Measurements from ENCODE around the gene IRAK3. TPM values are rescaled to one million over a fixed set of nuclear protein-coding genes. Genes with fewer than 3 reads are reported as not detected.

Gene IRAK3
- total RNA-seq, 1 experiment from 2014 or later: 2.4 TPM

DNA sequence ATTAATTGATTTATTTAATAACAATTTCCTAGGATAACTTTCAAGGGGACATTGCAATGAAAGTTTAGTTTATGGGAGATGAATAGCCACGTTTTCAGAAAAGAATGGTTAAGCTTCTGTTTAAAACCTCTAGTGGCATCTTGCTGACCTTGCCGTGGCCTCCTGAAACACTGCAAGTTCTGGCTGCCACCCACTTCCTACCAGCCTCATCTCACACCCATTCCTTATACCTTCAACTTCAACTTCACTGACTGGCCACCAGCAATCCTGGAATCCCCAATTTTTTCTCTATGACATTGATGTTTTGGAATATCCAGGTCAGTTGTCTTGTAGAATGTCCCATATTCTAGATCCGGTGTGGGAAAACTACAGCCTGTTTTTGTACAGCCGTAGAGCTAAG is 108.1 kb downstream of the IRAK3 start:
- POLR2A ChIA-PET: no interaction called here
- CTCF ChIA-PET: no interaction called here
- Histone ChIP-seq H3K4me3 (ENCODE audit: low read depth in 2 of 2, low read length in 2 of 2) (no peak overlapping the region), H3K27me3 (ENCODE audit: control insufficient read depth, insufficient read depth, low read length) (peaks cover 7% of the 10 kb centered on the region; the same call in 1 of the 2 replicates), H3K36me3 (ENCODE audit: control insufficient read depth, insufficient read depth, low read length) (no peaks in the 10 kb centered on the region), H3K9me3 (ENCODE audit: control insufficient read depth, insufficient read depth, low read depth, low read length) (no peaks in the 10 kb centered on the region), H3K27ac (ENCODE audit: low read length) (no peak overlapping the region), H3K4me1 (ENCODE audit: control insufficient read depth, insufficient read depth, low read length) (no peaks in the 10 kb centered on the region)
- intact Hi-C loops (cut with micrococcal nuclease; ENCODE audit: unreplicated experiment): no loop called here
- ATAC-seq: no peak
- no peak for DNase-seq (ENCODE audit: low read depth, low spot score)
- in situ Hi-C loops (cut with HindIII; ENCODE audit: low pct_unique_long_range_greater_than_20kb, low sequenced_read_pairs): no loop called here
- BruUV-seq (replicated peaks): no TSS peak
- TF ChIP-seq REST (IDR thresholded peaks at IDR 0.05; ENCODE audit: insufficient read depth in 1 of 2, low read depth in 2 of 2, low read length in 1 of 2) (no peak), CTCF (IDR thresholded peaks at IDR 0.05) (no peak), TCF7L2 (IDR thresholded peaks at IDR 0.05; ENCODE audit: low read depth, low read length) (no peak), SIN3A (IDR thresholded peaks at IDR 0.05; ENCODE audit: borderline replicate concordance, insufficient read depth, low read depth, low read length) (no peak), POLR2AphosphoS5 (IDR thresholded peaks at IDR 0.05; ENCODE audit: low read depth, low read length) (no peak)

- no TSS peak for BruUV-seq (replicated peaks)
- Histone ChIP-seq H3K27me3 (ENCODE audit: control insufficient read depth, insufficient read depth, low read length) (peaks cover 7% of the 10 kb centered on the region; the same call in 1 of the 2 replicates), H3K4me1 (ENCODE audit: control insufficient read depth, insufficient read depth, low read length) (no peaks in the 10 kb centered on the region), H3K4me3 (ENCODE audit: low read depth in 2 of 2, low read length in 2 of 2) (no peak overlapping the region), H3K9me3 (ENCODE audit: control insufficient read depth, insufficient read depth, low read depth, low read length) (no peaks in the 10 kb centered on the region), H3K27ac (ENCODE audit: low read length) (no peak overlapping the region), H3K36me3 (ENCODE audit: control insufficient read depth, insufficient read depth, low read length) (no peaks in the 10 kb centered on the region; the same call in 1 of the 2 replicates)
- POLR2A ChIA-PET: no interaction called here
- CTCF ChIA-PET: no interaction called here
- intact Hi-C loops (cut with micrococcal nuclease; ENCODE audit: unreplicated experiment) (no loop called here), in situ Hi-C loops (cut with HindIII; ENCODE audit: low pct_unique_long_range_greater_than_20kb, low sequenced_read_pairs) (no loop called here)
- DNase-seq (ENCODE audit: low read depth, low spot score): no peak
- ATAC-seq: no peak
- TF ChIP-seq POLR2AphosphoS5 (IDR thresholded peaks at IDR 0.05; ENCODE audit: low read depth, low read length) (no peak), CTCF (IDR thresholded peaks at IDR 0.05) (no peak), SIN3A (IDR thresholded peaks at IDR 0.05; ENCODE audit: borderline replicate concordance, insufficient read depth, low read depth, low read length) (no peak), TCF7L2 (IDR thresholded peaks at IDR 0.05; ENCODE audit: low read depth, low read length) (no peak), REST (IDR thresholded peaks at IDR 0.05; ENCODE audit: insufficient read depth in 1 of 2, low read depth in 2 of 2, low read length in 1 of 2) (no peak)
Observed at GRCh38 chr12:66297923-66298322, 108.9 kb downstream of the IRAK3 start.
